ENCODE measurements around the gene AQR.
"Not testable (repeated sequence)": the region's sequence is repeated elsewhere in the genome, so short reads cannot be mapped to it uniquely, and the experiment has no call there.

The AQR gene

GRCh38 chr15:34951993-34952392, 17.5 kb downstream of the AQR start:
- no peak for DNase-seq

- DNase-seq, result no peak
Measured at GRCh38 chr15:34944936-34945335, 24.6 kb downstream of the AQR start.

GRCh38 chr15:34943711-34944110, 25.8 kb downstream of the AQR start:
- DNase-seq, result no peak

GRCh38 chr15:34943264-34943663, 26.3 kb downstream of the AQR start:
- DNase-seq, result not testable (repeated sequence)

GRCh38 chr15:34942363-34942762, 27.2 kb downstream of the AQR start:
- DNase-seq, result no peak

- DNase-seq, result no peak
Measured at GRCh38 chr15:34941831-34942230, 27.7 kb downstream of the AQR start.

- DNase-seq, result no peak
Measured at GRCh38 chr15:34941185-34941698, 28.3 kb downstream of the AQR start.

GRCh38 chr15:34933432-34933975, 36.0 kb downstream of the AQR start:
- no peak for DNase-seq

- not testable (repeated sequence) for DNase-seq
Measured at GRCh38 chr15:34928349-34928748, 41.2 kb downstream of the AQR start.

- DNase-seq, result no peak
Measured at GRCh38 chr15:34927726-34928125, 41.8 kb downstream of the AQR start.

GRCh38 chr15:34914317-34914716, 55.2 kb downstream of the AQR start:
- no peak for DNase-seq

- DNase-seq, result no peak
Measured at GRCh38 chr15:34905047-34905446, 64.5 kb downstream of the AQR start.

GRCh38 chr15:34904527-34904926, 65.0 kb downstream of the AQR start:
- no peak for DNase-seq

GRCh38 chr15:34900748-34901147, 68.8 kb downstream of the AQR start:
- peak in 1 of 2 experiments; percentile 6 for DNase-seq

- no peak for DNase-seq
Measured at GRCh38 chr15:34896183-34896582, 73.4 kb downstream of the AQR start.

- no peak for DNase-seq
Measured at GRCh38 chr15:34893967-34894366, 75.6 kb downstream of the AQR start.

GRCh38 chr15:34892963-34893591, 76.5 kb downstream of the AQR start:
- DNase-seq, result no peak

GRCh38 chr15:34890424-34890823, 79.1 kb downstream of the AQR start:
- no peak for DNase-seq

- no peak for DNase-seq
Measured at GRCh38 chr15:34889476-34889875, 80.1 kb downstream of the AQR start.

- no peak for DNase-seq
Measured at GRCh38 chr15:34886134-34886533, 83.4 kb downstream of the AQR start.

- DNase-seq, result no peak
Measured at GRCh38 chr15:34883633-34884032, 85.9 kb downstream of the AQR start.

GRCh38 chr15:34883042-34883441, 86.5 kb downstream of the AQR start:
- DNase-seq, result no peak

- DNase-seq, result no peak
Measured at GRCh38 chr15:34879107-34879506, 90.4 kb downstream of the AQR start.

- no peak for DNase-seq
Measured at GRCh38 chr15:34876640-34877039, 92.9 kb downstream of the AQR start.

- DNase-seq, result no peak
Measured at GRCh38 chr15:34869110-34869509, 100.4 kb downstream of the AQR start.

Measured in NCI-H1930 (cell line).